Tibial nerve (tissue), 4 donors: ENCODE results near the gene HSPA6. TPM values are rescaled to one million over a fixed set of nuclear protein-coding genes. Genes with fewer than 3 reads are reported as not detected.
A peak's percentile ranks its signal among the peaks of the same experiment; 100 is the strongest.
"Not testable (repeated sequence)": the region's sequence is repeated elsewhere in the genome, so short reads cannot be mapped to it uniquely, and the experiment has no call there.

Experiments
- DNase-seq, 2 donors: peaks; one replicate each; pipeline ENCODE4 v3.0.0-alpha.2; 2019; ENCODE audit warnings: low spot score in 2 of 2
- H3K27ac ChIP-seq, 4 donors: fragments of 200-600 bp; sonication (generic) in 3 of 4; one replicate each; pipeline ENCODE4 v1.5.1; 2017 to 2019; ENCODE audit warnings: mild to moderate bottlenecking in 1 of 4
- H3K27me3 ChIP-seq, 2 donors: fragments of 200-600 bp; sonication (generic) in 1 of 2; one replicate each; pipeline versions ENCODE4 v1.5.1 to v1.6.0; 2017 to 2019
- H3K36me3 ChIP-seq, 3 donors: fragments of 200-600 bp; sonication (generic); one replicate each; pipeline ENCODE4 v1.5.1; 2018 to 2019
- H3K4me1 ChIP-seq, 4 donors: fragments of 200-600 bp; sonication (generic) in 3 of 4; one replicate each; pipeline ENCODE4 v1.5.1; 2017 to 2019
- H3K4me3 ChIP-seq, 4 donors: fragments of 200-600 bp; sonication (generic) in 3 of 4; one replicate each; pipeline ENCODE4 v1.5.1; 2017 to 2019; ENCODE audit warnings: mild to moderate bottlenecking in 1 of 4, moderate library complexity in 1 of 4
- H3K9me3 ChIP-seq, 4 donors: fragments of 200-600 bp; sonication (generic) in 3 of 4; one replicate each; pipeline ENCODE4 v1.5.1; 2017 to 2019
- CTCF ChIP-seq, 5 experiments: fragments of 200-600 bp in 3 of 5; fragments of 450-650 bp in 2 of 5; sonication (generic) in 3 of 5; IDR thresholded peaks; one replicate each; pipeline ENCODE4 v1.5.1; 2016 to 2019; ENCODE audit warnings: antibody characterized with exemption in 5 of 5, mild to moderate bottlenecking in 3 of 5, moderate library complexity in 2 of 5
- EP300 ChIP-seq, 2 donors: sonication (generic); formaldehyde crosslinking; IDR thresholded peaks; one replicate each; pipeline ENCODE4 v1.6.1; 2017; ENCODE audit warnings: antibody characterized with exemption in 2 of 2, mild to moderate bottlenecking in 1 of 2
- POLR2A ChIP-seq, 2 donors: fragments of 450-650 bp; IDR thresholded peaks; one replicate each; pipeline ENCODE4 v1.6.1; 2017; ENCODE audit warnings: antibody characterized with exemption in 2 of 2, mild to moderate bottlenecking in 2 of 2, moderate library complexity in 2 of 2
- WGBS, 2 donors: methylation state at CpG; one replicate each; pipeline ENCODE4 v1.1.5; 2018; 5-methylcytosine and 5-hydroxymethylcytosine counted together
- total RNA-seq, 4 donors: library from RNA; depleted of rRNA; stranded (reverse); fragments of >200 nt; gene quantifications; one replicate each; pipeline ENCODE4 v1.1.0, GENCODE V29; 2016

Gene HSPA6
- total RNA-seq, 4 donors from 2014 or later = 2.5 to 8.1 (median 5.4) TPM

- peak in 1 of 2 donors; percentile 74 for DNase-seq
- H3K9me3 ChIP-seq, H3K27me3 ChIP-seq, H3K36me3 ChIP-seq: not testable (repeated sequence)
- peak in 1 of 2 donors; percentile 22 for TF ChIP-seq EP300 (IDR thresholded peaks at IDR 0.05)
- peak in 1 of 5 experiments; percentile 17 for TF ChIP-seq CTCF (IDR thresholded peaks at IDR 0.05)
- Histone ChIP-seq H3K4me3 (peak overlapping the region; percentile 73 to 76 (median 74)), H3K27ac (peak overlapping the region; percentile 86 to 97 (median 90)), H3K4me1 (peaks cover 0 to 24% (median 13%) of the 10 kb centered on the region in 4 donors)
- WGBS, 2 donors = 1 to 2% methylated on average over 13 of the region's 13 CpGs
Observed at GRCh38 chr1:161530158-161530557, 5.8 kb downstream of the HSPA6 start.

GRCh38 chr1:161530671-161531641, 6.6 kb downstream of the HSPA6 start:
- DNase-seq = peak; percentile 78 to 84
- TF ChIP-seq EP300 (IDR thresholded peaks at IDR 0.05) = peak in 1 of 2 donors; percentile 58
- peak in 1 of 2 donors; percentile 26 for TF ChIP-seq POLR2A (IDR thresholded peaks at IDR 0.05)
- H3K9me3 ChIP-seq, H3K36me3 ChIP-seq, H3K27me3 ChIP-seq: not testable (repeated sequence)
- 4 to 6% methylated on average over 43 to 52 of the region's 56 CpGs for WGBS, 2 donors
- peak overlapping the region; percentile 73 to 76 (median 74) for H3K4me3 ChIP-seq
- H3K4me1 ChIP-seq = peaks cover 0 to 24% (median 13%) of the 10 kb centered on the region in 4 donors
- peak overlapping the region; percentile 86 to 97 (median 90) for H3K27ac ChIP-seq

GRCh38 chr1:161531986-161532643, 7.8 kb downstream of the HSPA6 start:
- Histone ChIP-seq H3K36me3 (no peaks in the 10 kb centered on the region), H3K27me3 (no peaks in the 10 kb centered on the region), H3K9me3 (no peaks in the 10 kb centered on the region), H3K4me3 (peak overlapping the region; percentile 1 to 75 (median 18)), H3K27ac (peak overlapping the region; percentile 33 to 97 (median 66)), H3K4me1 (peaks cover 0 to 24% (median 13%) of the 10 kb centered on the region in 4 donors)
- TF ChIP-seq CTCF (IDR thresholded peaks at IDR 0.05) (no peak), EP300 (IDR thresholded peaks at IDR 0.05) (no peak), POLR2A (IDR thresholded peaks at IDR 0.05) (no peak)
- DNase-seq = no peak
- WGBS, 2 donors = 67 to 68% methylated on average over 22 of the region's 22 CpGs

GRCh38 chr1:161532644-161533567, 8.6 kb downstream of the HSPA6 start:
- H3K4me3 ChIP-seq = peak overlapping the region; percentile 1 to 29 (median 18)
- H3K27ac ChIP-seq = peak overlapping the region; percentile 33 to 97 (median 66)
- 6 to 15% methylated on average over 15 to 16 of the region's 16 CpGs for WGBS, 2 donors
- not testable (repeated sequence) for H3K27me3 ChIP-seq, DNase-seq, H3K9me3 ChIP-seq, H3K36me3 ChIP-seq
- peaks cover 0 to 24% (median 13%) of the 10 kb centered on the region in 4 donors for H3K4me1 ChIP-seq
- peak in 1 of 2 donors; percentile 22 for TF ChIP-seq POLR2A (IDR thresholded peaks at IDR 0.05)
- peak in 1 of 2 donors; percentile 61 for TF ChIP-seq EP300 (IDR thresholded peaks at IDR 0.05)

- not testable (repeated sequence) for DNase-seq
Observed at GRCh38 chr1:161537068-161537669, 12.8 kb downstream of the HSPA6 start.

GRCh38 chr1:161538925-161539479, 14.7 kb downstream of the HSPA6 start:
- WGBS, 2 donors = 94 to 95% methylated on average over 7 of the region's 7 CpGs
- DNase-seq, H3K9me3 ChIP-seq, H3K4me3 ChIP-seq, H3K27me3 ChIP-seq, H3K27ac ChIP-seq, H3K36me3 ChIP-seq: not testable (repeated sequence)
- peaks cover 0 to 11% (median 0%) of the 10 kb centered on the region in 4 donors for H3K4me1 ChIP-seq

More at GRCh38 chr1:161537068-161537669, 12.8 kb downstream of the HSPA6 start:
- not testable (repeated sequence) for H3K27ac ChIP-seq, H3K27me3 ChIP-seq, H3K4me3 ChIP-seq, H3K9me3 ChIP-seq, H3K36me3 ChIP-seq
- 85 to 87% methylated on average over 7 of the region's 7 CpGs for WGBS, 2 donors
- peaks cover 0 to 22% (median 7%) of the 10 kb centered on the region in 4 donors for H3K4me1 ChIP-seq
